Inflammatory macrophage (primary cell): ENCODE results near the gene PDCD2.
"Not testable (repeated sequence)": the region's sequence is repeated elsewhere in the genome, so short reads cannot be mapped to it uniquely, and the experiment has no call there.

Experiments
- DNase-seq, 2 donors: peaks; one replicate each; pipeline ENCODE4 v3.0.0-alpha.2; 2020 to 2022

Gene PDCD2

GRCh38 chr6:170552765-170553533 is 31.5 kb downstream of the PDCD2 start, which contains the start of gene PSMB1:
PSMB1 (minus strand) TSS chr6:170553307; CDS start chr6:170553242, 65 bp downstream.
- DNase-seq: peak; percentile 91 to 96

GRCh38 chr6:170545405-170545804 is 39.0 kb downstream of the PDCD2 start:
- DNase-seq: no peak

- DNase-seq: no peak
These were observed 42.3 kb downstream of the PDCD2 start for GRCh38 chr6:170542031-170542719.

- no peak for DNase-seq
These were observed 47.1 kb downstream of the PDCD2 start for GRCh38 chr6:170537329-170537728.

GRCh38 chr6:170536671-170537070 is 47.8 kb downstream of the PDCD2 start:
- no peak for DNase-seq

GRCh38 chr6:170535004-170535403 is 49.4 kb downstream of the PDCD2 start:
- DNase-seq: no peak

GRCh38 chr6:170533792-170534191 is 50.6 kb downstream of the PDCD2 start:
- no peak for DNase-seq

GRCh38 chr6:170532867-170533488 is 51.5 kb downstream of the PDCD2 start:
- DNase-seq: no peak

GRCh38 chr6:170529839-170530469 is 54.5 kb downstream of the PDCD2 start:
- peak; percentile 57 to 66 for DNase-seq

- not testable (repeated sequence) for DNase-seq
These were observed 56.4 kb downstream of the PDCD2 start for GRCh38 chr6:170527995-170528394.

GRCh38 chr6:170525795-170526194 is 58.6 kb downstream of the PDCD2 start:
- no peak for DNase-seq
